A673 (cell line): ENCODE data around the gene PKP1. TPM values are rescaled to one million over a fixed set of nuclear protein-coding genes. Genes with fewer than 3 reads are reported as not detected.

ENCODE experiments used
- BruUV-seq: library from RNA; stranded (reverse); fragments of 400-500 nt; replicated peaks from 2 replicates; lab custom pipeline; 2021; lab: Mats Ljungman, UMichigan
- CTCF ChIA-PET: fragments of 300-600 bp; sonication (Branson Sonifier 250); formaldehyde crosslinking; loops from one replicate; lab custom pipeline; 2022; ENCODE audit warnings: antibody characterized with exemption; lab: Charles Lee
- POLR2A ChIA-PET: fragments of 300-600 bp; sonication (Branson Sonifier 250); formaldehyde crosslinking; loops from one replicate; lab custom pipeline; 2022; ENCODE audit warnings: antibody characterized with exemption; ENCODE audit not compliant: low non-redundant PET; lab: Charles Lee
- DNase-seq: peaks from one replicate; pipeline ENCODE4 v3.0.0-alpha.2; 2015; ENCODE audit warnings: low spot score
- H3K27ac ChIP-seq: fragments of 200-600 bp; sonication (generic); 2 replicates; pipeline ENCODE4 v1.5.1; 2016; ENCODE audit warnings: mixed run types, low read depth, mild to moderate bottlenecking, mixed read lengths, antibody characterized with exemption, low read length; ENCODE audit not compliant: poor library complexity, severe bottlenecking
- H3K27me3 ChIP-seq: fragments of 200-600 bp; sonication (generic); replicated peaks from 2 replicates; pipeline ENCODE4 v1.6.1; 2017; ENCODE audit warnings: mixed run types, low read depth, mild to moderate bottlenecking, mixed read lengths, antibody characterized with exemption, low read length; ENCODE audit not compliant: insufficient read depth, poor library complexity
- H3K36me3 ChIP-seq: fragments of 200-600 bp; sonication (generic); 2 replicates; pipeline ENCODE4 v1.6.1; 2016; ENCODE audit warnings: mixed run types, mild to moderate bottlenecking, mixed read lengths, antibody characterized with exemption, low read length; ENCODE audit not compliant: insufficient read depth, poor library complexity, severe bottlenecking
- H3K4me1 ChIP-seq: fragments of 200-600 bp; sonication (generic); 2 replicates; pipeline ENCODE4 v1.6.1; 2017; ENCODE audit warnings: mixed run types, mild to moderate bottlenecking, mixed read lengths, antibody characterized with exemption, low read length; ENCODE audit not compliant: insufficient read depth, poor library complexity, severe bottlenecking
- H3K4me3 ChIP-seq: fragments of 200-600 bp; sonication (generic); 2 replicates; pipeline ENCODE4 v1.5.1; 2016; ENCODE audit warnings: low read depth, mixed run types, mild to moderate bottlenecking, mixed read lengths, low read length; ENCODE audit not compliant: poor library complexity, severe bottlenecking
- H3K9me3 ChIP-seq: fragments of 200-600 bp; sonication (generic); 2 replicates; pipeline ENCODE4 v1.6.1; 2016; ENCODE audit warnings: mixed run types, low read depth, mild to moderate bottlenecking, mixed read lengths, antibody characterized with exemption, low read length; ENCODE audit not compliant: poor library complexity, severe bottlenecking
- CTCF ChIP-seq: fragments of 300-800, 200-600 bp; sonication (generic); conservative IDR thresholded peaks from 2 replicates; pipeline ENCODE4 v1.5.1; 2017; ENCODE audit warnings: low read depth, mild to moderate bottlenecking, antibody characterized with exemption, low read length, moderate library complexity, mixed read lengths
- EZH2 ChIP-seq: fragments of 200-600 bp; sonication (generic); IDR thresholded peaks from 2 replicates; pipeline ENCODE4 v1.6.1; 2017; ENCODE audit warnings: borderline replicate concordance, low read depth, mild to moderate bottlenecking, mixed read lengths, antibody characterized with exemption, low read length; ENCODE audit not compliant: poor library complexity, severe bottlenecking
- intact Hi-C: fragments of 100-400 bp; cut with micrococcal nuclease; formaldehyde crosslinking; loops from one replicate; pipeline ENCODE4 v1.10.0; 2022; ENCODE audit not compliant: unreplicated experiment
- total RNA-seq: library from RNA; stranded (reverse); gene quantifications from 2 replicates; pipeline ENCODE4 v1.2.3, GENCODE V29; 2021

PKP1 gene
- total RNA-seq, 1 experiment from 2014 or later: 535 TPM

DNA sequence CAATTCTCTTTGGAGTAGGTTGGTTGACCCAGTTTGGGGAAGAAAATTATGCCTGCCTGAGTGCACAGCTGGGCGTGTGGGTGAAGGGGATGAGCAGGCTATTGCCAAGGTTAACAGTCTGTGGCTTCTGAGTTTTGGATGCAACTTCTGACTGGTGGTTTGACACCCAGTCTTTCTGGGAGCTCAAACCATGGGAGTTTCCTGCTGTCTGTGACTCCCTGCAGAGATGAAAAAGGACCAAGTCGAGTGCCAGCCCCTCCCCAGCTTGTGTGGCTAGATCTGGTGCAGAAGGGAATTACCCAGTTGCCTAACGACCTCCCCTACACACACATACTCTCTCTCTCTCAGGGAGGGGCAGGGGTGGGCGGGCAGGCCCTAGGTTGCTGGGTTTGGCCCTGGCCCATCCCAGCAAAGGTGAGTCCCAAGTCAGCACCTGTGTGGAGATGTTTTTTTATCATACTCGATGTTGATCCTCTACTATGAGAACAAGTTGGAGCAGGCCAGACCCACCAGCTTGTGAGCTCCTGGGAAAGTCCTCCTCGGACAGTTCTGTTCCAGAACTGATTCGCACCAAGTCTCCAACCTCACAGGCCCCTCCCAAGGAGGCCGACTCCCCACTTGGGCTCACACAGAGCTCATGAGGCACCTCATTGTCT lies 28.2 kb downstream of the PKP1 start:
- intact Hi-C loops: loop anchor here (1.0 kb wide), 1 partner anchor 45 kb away; no protein-coding TSS in a partner anchor
- peaks cover 74% of the 10 kb centered on the region for H3K4me1 ChIP-seq
- no peak overlapping the region for H3K4me3 ChIP-seq
- peak overlapping the region; percentile 94 for H3K27ac ChIP-seq
- TF ChIP-seq EZH2 (no peak), CTCF (no peak)
- peak; percentile 92 for DNase-seq
- ChIA-PET POLR2A (no interaction called here), CTCF (interaction anchor here (0.7 to 1.3 kb wide), 4 partner anchors 11 to 50 kb away, joined by 3 to 5 read pairs (median 3); partner anchors contain the start of gene PKP1)
- no TSS peak for BruUV-seq
- H3K36me3 ChIP-seq: peaks cover 82% of the 10 kb centered on the region
- H3K9me3 ChIP-seq: no peaks in the 10 kb centered on the region
- no peaks in the 10 kb centered on the region for H3K27me3 ChIP-seq

DNA sequence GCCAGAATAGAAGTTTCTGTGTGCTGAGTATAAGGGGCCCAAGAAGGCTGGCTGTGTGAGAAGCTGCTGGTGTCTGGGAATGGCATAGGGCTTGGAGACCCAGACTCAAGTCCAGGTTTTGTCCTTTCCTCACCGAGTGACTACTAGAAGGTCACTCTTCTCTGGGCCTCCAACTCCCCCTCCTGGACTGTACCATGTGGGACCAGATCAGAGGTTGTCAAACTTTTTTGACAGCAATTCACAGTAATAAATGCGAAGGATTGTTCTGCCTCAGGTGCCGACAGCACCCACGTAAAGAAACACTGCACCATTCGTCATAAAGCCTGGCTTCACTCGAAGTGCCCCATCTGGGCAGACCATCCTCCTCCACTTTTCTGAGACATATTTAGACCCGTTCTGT lies 29.0 kb downstream of the PKP1 start:
- ChIA-PET CTCF (no interaction called here), POLR2A (interaction anchor here (0.7 kb wide), 1 partner anchor 34 kb away, joined by 3 read pairs; no protein-coding TSS in a partner anchor)
- Histone ChIP-seq H3K36me3 (peaks cover 84% of the 10 kb centered on the region), H3K27me3 (no peaks in the 10 kb centered on the region), H3K27ac (peak overlapping the region; percentile 94), H3K9me3 (no peaks in the 10 kb centered on the region), H3K4me3 (no peak overlapping the region), H3K4me1 (peaks cover 67% of the 10 kb centered on the region)
- TF ChIP-seq CTCF (no peak), EZH2 (no peak)
- no peak for DNase-seq
- BruUV-seq: no TSS peak
- intact Hi-C loops: no loop called here

DNA sequence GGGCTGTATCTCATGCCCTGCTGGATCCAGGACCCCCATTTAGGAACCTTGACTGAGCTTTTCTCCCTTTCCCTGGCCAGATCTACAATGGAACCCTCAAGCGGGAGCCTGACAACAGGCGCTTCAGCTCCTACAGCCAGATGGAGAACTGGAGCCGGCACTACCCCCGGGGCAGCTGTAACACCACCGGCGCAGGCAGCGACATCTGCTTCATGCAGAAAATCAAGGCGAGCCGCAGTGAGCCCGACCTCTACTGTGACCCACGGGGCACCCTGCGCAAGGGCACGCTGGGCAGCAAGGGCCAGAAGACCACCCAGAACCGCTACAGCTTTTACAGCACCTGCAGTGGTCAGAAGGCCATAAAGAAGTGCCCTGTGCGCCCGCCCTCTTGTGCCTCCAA lies 29.8 kb downstream of the PKP1 start:
- POLR2A ChIA-PET: no interaction called here

More for the DNA sequence above, 29.8 kb downstream of the PKP1 start:
- no peak for DNase-seq
- Histone ChIP-seq H3K9me3 (no peaks in the 10 kb centered on the region), H3K4me3 (no peak overlapping the region), H3K4me1 (peaks cover 64% of the 10 kb centered on the region), H3K27me3 (no peaks in the 10 kb centered on the region), H3K36me3 (peaks cover 84% of the 10 kb centered on the region), H3K27ac (peak overlapping the region; percentile 94)
- TF ChIP-seq EZH2 (no peak), CTCF (no peak)
- intact Hi-C loops: no loop called here
- BruUV-seq: no TSS peak
- CTCF ChIA-PET: no interaction called here
